HepG2 (cell line): ENCODE data around the gene CDR2L. TPM values are rescaled to one million over a fixed set of nuclear protein-coding genes. Genes with fewer than 3 reads are reported as not detected.

Experiments
- ADNP ChIP-seq: sonication (generic); formaldehyde crosslinking; IDR thresholded peaks from 2 replicates; pipeline ENCODE4 v1.4.0; 2020; ENCODE audit warnings: missing genetic modification reagents
- ATM ChIP-seq: fragments of 450-650 bp; IDR thresholded peaks from 2 replicates; pipeline ENCODE4 v1.7.1; 2017; ENCODE audit warnings: mild to moderate bottlenecking, borderline replicate concordance
- BCL6 ChIP-seq: IDR thresholded peaks from 2 replicates; pipeline ENCODE4 v1.6.1; 2016; ENCODE audit warnings: missing genetic modification reagents, missing compliant biosample characterization
- CCAR2 ChIP-seq: fragments of 200-400 bp; formaldehyde crosslinking; optimal IDR thresholded peaks from 2 replicates; pipeline ENCODE3; 2018; ENCODE audit warnings: low read depth, mild to moderate bottlenecking, low read length, moderate library complexity
- CENPT ChIP-seq: sonication (generic); formaldehyde crosslinking; IDR thresholded peaks from 2 replicates; pipeline ENCODE4 v1.8.0; 2022; ENCODE audit warnings: low read depth, mild to moderate bottlenecking, moderate library complexity, missing genetic modification reagents
- CHD2 ChIP-seq: IDR thresholded peaks from 2 replicates; pipeline ENCODE4 v1.6.1; 2011; ENCODE audit warnings: low read depth, low read length, improper control_type of control experiment
- EED ChIP-seq: sonication (generic); formaldehyde crosslinking; IDR thresholded peaks from 2 replicates; pipeline ENCODE4 v1.5.0; 2020; ENCODE audit warnings: mild to moderate bottlenecking, missing genetic modification reagents
- ESRRA ChIP-seq: sonication (generic); formaldehyde crosslinking; IDR thresholded peaks from 2 replicates; pipeline ENCODE4 v1.5.1; 2020; ENCODE audit warnings: mild to moderate bottlenecking, low read depth, missing genetic modification reagents
- GABPA ChIP-seq, 2 experiments: IDR thresholded peaks; 2 replicates each; pipeline ENCODE4 v1.6.1; 2011 to 2016; ENCODE audit warnings: low read depth in 2 of 2, low read length in 1 of 2, missing biosample characterization in 1 of 2, missing genetic modification characterization in 1 of 2
- GFI1 ChIP-seq: sonication (generic); formaldehyde crosslinking; IDR thresholded peaks from 2 replicates; pipeline ENCODE4 v1.5.0; 2020; ENCODE audit warnings: missing genetic modification reagents, mild to moderate bottlenecking, borderline replicate concordance
- MEF2D ChIP-seq: sonication (generic); formaldehyde crosslinking; IDR thresholded peaks from 2 replicates; pipeline ENCODE4 v1.5.1; 2020; ENCODE audit warnings: mild to moderate bottlenecking, missing genetic modification reagents
- NR2F2 ChIP-seq: IDR thresholded peaks from 2 replicates; pipeline ENCODE4 v1.6.1; 2012; ENCODE audit warnings: low read depth, inconsistent platforms, borderline replicate concordance
- PHF20 ChIP-seq: sonication (generic); formaldehyde crosslinking; IDR thresholded peaks from 2 replicates; pipeline ENCODE4 v1.5.0; 2020; ENCODE audit warnings: mild to moderate bottlenecking, missing genetic modification reagents
- RBFOX2 ChIP-seq: fragments of 200-400 bp; formaldehyde crosslinking; IDR thresholded peaks from 2 replicates; pipeline ENCODE4 v1.6.1; 2017; ENCODE audit warnings: low read depth, mild to moderate bottlenecking, low read length
- SNAI1 ChIP-seq: sonication (generic); formaldehyde crosslinking; IDR thresholded peaks from 2 replicates; pipeline ENCODE4 v1.5.0; 2020; ENCODE audit warnings: mild to moderate bottlenecking, missing genetic modification reagents, borderline replicate concordance
- SPEN ChIP-seq: sonication (generic); formaldehyde crosslinking; IDR thresholded peaks from 2 replicates; pipeline ENCODE4 v1.5.1; 2020; ENCODE audit warnings: low read depth, mild to moderate bottlenecking, missing genetic modification reagents
- U2AF2 ChIP-seq: fragments of 200-400 bp; formaldehyde crosslinking; IDR thresholded peaks from 2 replicates; pipeline ENCODE4 v1.6.1; 2017; ENCODE audit warnings: low read depth, mild to moderate bottlenecking, low read length
- ZMAT3 ChIP-seq: sonication (generic); formaldehyde crosslinking; conservative IDR thresholded peaks from 2 replicates; pipeline ENCODE4 v1.7.0; 2021; ENCODE audit warnings: missing genetic modification reagents
- ZNF30 ChIP-seq: sonication (generic); formaldehyde crosslinking; IDR thresholded peaks from 2 replicates; pipeline ENCODE4 v1.5.0; 2020; ENCODE audit warnings: mild to moderate bottlenecking, missing genetic modification reagents
- ZNF660 ChIP-seq: sonication (generic); formaldehyde crosslinking; IDR thresholded peaks from 2 replicates; pipeline ENCODE4 v1.5.1; 2020; ENCODE audit warnings: mild to moderate bottlenecking, low read depth, missing genetic modification reagents, borderline replicate concordance
- polyA plus RNA-seq, 8 experiments: library from polyadenylated mRNA; depleted of rRNA in 3 of 8; stranded (reverse) in 7 of 8; unstranded in 1 of 8; fragments of >200 nt; fragmentation: Illumina TruSeq in 4 of 8; extraction: Trizol in 4 of 8; gene quantifications; 2 replicates each; pipeline versions ENCODE4 v1.2.1 to v1.2.3, GENCODE V29; 2011 to 2016; ENCODE audit warnings: low read depth in 4 of 8, missing spikeins in 1 of 8, mixed read lengths in 1 of 8; ENCODE audit not compliant: insufficient read depth in 1 of 8
- total RNA-seq, 5 experiments: library from RNA; depleted of rRNA; stranded (reverse); fragments of >200 nt; fragmentation: Illumina TruSeq; extraction: Trizol; gene quantifications; 2 replicates each; pipeline ENCODE4 v1.2.3, GENCODE V29; 2016; ENCODE audit warnings: low read depth in 1 of 5
- TF ChIP-seq, protein P1 (sequence below): sonication (generic); formaldehyde crosslinking; IDR thresholded peaks from 2 replicates; pipeline ENCODE4 v1.4.0; 2020; ENCODE audit warnings: missing genetic modification reagents
- TF ChIP-seq, protein P2 (sequence below): sonication (generic); formaldehyde crosslinking; IDR thresholded peaks from 2 replicates; pipeline ENCODE4 v1.5.0; 2020; ENCODE audit warnings: missing genetic modification reagents
- TF ChIP-seq, protein P3 (sequence below): sonication (generic); formaldehyde crosslinking; IDR thresholded peaks from 2 replicates; pipeline ENCODE4 v1.5.1; 2020; ENCODE audit warnings: mild to moderate bottlenecking, missing genetic modification reagents, moderate library complexity

Gene CDR2L
- total and polyA plus RNA-seq, 2 of the 13 experiments (the other 11 are each of a cell fraction or from before 2014, with no cell fraction given), result 1.9 to 2.1 TPM

DNA sequence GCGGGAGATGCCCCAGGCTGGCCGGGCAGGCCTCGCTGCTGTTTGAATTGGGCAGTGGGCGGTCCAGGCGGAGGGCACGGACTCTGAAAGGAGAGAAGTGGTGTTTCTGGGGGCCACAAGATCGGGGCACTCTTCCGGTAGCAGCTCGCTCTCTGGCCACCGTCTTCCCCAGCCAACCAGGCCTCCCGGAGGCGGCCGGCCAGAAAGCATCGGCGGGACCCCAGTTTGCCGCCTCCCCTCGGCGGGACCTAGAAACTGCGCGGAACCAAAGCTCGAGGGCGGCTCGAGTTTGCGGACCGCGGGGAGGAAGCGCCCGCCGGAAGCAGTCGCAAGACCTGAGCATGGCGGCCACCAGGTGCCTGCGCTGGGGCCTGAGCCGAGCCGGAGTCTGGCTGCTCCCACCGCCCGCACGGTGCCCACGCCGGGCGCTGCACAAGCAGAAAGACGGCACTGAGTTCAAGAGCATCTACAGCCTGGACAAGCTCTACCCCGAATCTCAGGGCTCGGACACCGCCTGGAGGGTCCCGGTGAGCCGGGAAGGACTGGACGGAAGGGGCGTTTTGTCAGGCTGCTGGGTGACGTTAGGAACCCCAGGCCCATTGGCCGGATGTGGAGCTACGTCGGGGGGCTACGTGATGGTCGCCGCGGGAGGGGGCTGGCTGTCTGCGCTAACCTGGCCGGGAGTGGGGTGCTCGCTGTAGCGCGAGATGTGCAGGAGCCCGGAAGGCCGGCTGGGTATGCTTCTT lies 25.1 kb downstream of the CDR2L start, which contains the start of gene MRPL58 (continued):
- TF ChIP-seq, protein P1, sequence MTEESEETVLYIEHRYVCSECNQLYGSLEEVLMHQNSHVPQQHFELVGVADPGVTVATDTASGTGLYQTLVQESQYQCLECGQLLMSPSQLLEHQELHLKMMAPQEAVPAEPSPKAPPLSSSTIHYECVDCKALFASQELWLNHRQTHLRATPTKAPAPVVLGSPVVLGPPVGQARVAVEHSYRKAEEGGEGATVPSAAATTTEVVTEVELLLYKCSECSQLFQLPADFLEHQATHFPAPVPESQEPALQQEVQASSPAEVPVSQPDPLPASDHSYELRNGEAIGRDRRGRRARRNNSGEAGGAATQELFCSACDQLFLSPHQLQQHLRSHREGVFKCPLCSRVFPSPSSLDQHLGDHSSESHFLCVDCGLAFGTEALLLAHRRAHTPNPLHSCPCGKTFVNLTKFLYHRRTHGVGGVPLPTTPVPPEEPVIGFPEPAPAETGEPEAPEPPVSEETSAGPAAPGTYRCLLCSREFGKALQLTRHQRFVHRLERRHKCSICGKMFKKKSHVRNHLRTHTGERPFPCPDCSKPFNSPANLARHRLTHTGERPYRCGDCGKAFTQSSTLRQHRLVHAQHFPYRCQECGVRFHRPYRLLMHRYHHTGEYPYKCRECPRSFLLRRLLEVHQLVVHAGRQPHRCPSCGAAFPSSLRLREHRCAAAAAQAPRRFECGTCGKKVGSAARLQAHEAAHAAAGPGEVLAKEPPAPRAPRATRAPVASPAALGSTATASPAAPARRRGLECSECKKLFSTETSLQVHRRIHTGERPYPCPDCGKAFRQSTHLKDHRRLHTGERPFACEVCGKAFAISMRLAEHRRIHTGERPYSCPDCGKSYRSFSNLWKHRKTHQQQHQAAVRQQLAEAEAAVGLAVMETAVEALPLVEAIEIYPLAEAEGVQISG (CRISPR knock-in tag), result peak; percentile 96
- TF ChIP-seq ZNF660, result peak; percentile 46; the same call in 1 of the 2 replicates
- TF ChIP-seq, protein P2, sequence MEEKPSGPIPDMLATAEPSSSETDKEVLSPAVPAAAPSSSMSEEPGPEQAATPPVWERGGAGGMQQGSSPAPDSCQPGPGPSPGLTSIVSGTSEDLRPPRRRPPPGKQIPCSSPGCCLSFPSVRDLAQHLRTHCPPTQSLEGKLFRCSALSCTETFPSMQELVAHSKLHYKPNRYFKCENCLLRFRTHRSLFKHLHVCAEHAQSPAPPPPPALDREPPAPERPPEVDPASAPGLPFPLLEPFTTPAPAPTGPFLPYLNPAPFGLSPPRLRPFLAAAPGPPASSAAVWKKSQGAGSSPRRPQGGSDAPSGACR (CRISPR knock-in tag), result peak; percentile 98
- no peak for TF ChIP-seq ATM
- peak; percentile 98 for TF ChIP-seq PHF20 (CRISPR knock-in tag)
- TF ChIP-seq EED (CRISPR knock-in tag), result peak; percentile 87
- no peak for TF ChIP-seq U2AF2
- TF ChIP-seq RBFOX2, result peak; percentile 100
- peak; percentile 87 for TF ChIP-seq ESRRA (CRISPR knock-in tag)
- TF ChIP-seq ZMAT3 (CRISPR knock-in tag), result peak; percentile 94; the same call in 1 of the 2 replicates
- TF ChIP-seq MEF2D, result peak; percentile 40; the same call in 1 of the 2 replicates
- 0 out of 2 replicates have a peak, but pooled peaks have one; percentile 77 for TF ChIP-seq ZNF30
- no peak for TF ChIP-seq ADNP (CRISPR knock-in tag)
- TF ChIP-seq, protein P3, sequence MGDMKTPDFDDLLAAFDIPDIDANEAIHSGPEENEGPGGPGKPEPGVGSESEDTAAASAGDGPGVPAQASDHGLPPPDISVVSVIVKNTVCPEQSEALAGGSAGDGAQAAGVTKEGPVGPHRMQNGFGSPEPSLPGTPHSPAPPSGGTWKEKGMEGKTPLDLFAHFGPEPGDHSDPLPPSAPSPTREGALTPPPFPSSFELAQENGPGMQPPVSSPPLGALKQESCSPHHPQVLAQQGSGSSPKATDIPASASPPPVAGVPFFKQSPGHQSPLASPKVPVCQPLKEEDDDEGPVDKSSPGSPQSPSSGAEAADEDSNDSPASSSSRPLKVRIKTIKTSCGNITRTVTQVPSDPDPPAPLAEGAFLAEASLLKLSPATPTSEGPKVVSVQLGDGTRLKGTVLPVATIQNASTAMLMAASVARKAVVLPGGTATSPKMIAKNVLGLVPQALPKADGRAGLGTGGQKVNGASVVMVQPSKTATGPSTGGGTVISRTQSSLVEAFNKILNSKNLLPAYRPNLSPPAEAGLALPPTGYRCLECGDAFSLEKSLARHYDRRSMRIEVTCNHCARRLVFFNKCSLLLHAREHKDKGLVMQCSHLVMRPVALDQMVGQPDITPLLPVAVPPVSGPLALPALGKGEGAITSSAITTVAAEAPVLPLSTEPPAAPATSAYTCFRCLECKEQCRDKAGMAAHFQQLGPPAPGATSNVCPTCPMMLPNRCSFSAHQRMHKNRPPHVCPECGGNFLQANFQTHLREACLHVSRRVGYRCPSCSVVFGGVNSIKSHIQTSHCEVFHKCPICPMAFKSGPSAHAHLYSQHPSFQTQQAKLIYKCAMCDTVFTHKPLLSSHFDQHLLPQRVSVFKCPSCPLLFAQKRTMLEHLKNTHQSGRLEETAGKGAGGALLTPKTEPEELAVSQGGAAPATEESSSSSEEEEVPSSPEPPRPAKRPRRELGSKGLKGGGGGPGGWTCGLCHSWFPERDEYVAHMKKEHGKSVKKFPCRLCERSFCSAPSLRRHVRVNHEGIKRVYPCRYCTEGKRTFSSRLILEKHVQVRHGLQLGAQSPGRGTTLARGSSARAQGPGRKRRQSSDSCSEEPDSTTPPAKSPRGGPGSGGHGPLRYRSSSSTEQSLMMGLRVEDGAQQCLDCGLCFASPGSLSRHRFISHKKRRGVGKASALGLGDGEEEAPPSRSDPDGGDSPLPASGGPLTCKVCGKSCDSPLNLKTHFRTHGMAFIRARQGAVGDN, result peak; percentile 98
- TF ChIP-seq BCL6, result peak; percentile 82
- TF ChIP-seq SNAI1 (CRISPR knock-in tag), result peak; percentile 99
- peak; percentile 98 for TF ChIP-seq SPEN (CRISPR knock-in tag)
- TF ChIP-seq GFI1 (CRISPR knock-in tag), result peak; percentile 89
- TF ChIP-seq CCAR2, result no peak
- peak; percentile 81 for TF ChIP-seq CHD2
- peak; percentile 83 for TF ChIP-seq GABPA (IDR thresholded peaks at IDR 0.05; ENCODE audit: low read depth, low read length)
- peak; percentile 94 for TF ChIP-seq GABPA (CRISPR knock-in tag; IDR thresholded peaks at IDR 0.05; ENCODE audit: low read depth)
- TF ChIP-seq CENPT, result peak; percentile 98
- TF ChIP-seq NR2F2, result peak; percentile 50; the same call in 1 of the 2 replicates
